NOMO-1 treated with DMSO at 0.1 percent for 48 hours (cell line): ENCODE results near the gene SLCO1A2.

ENCODE experiments used
- DNase-seq: peaks from one replicate; lab custom pipeline; 2025; ENCODE audit not compliant: unreplicated experiment; lab: John Stamatoyannopoulos, UW

The SLCO1A2 gene

GRCh38 chr12:21220266-21220665 is 114.5 kb downstream of the SLCO1A2 start:
- no peak for DNase-seq

- no peak for DNase-seq
These were observed 115.5 kb downstream of the SLCO1A2 start for GRCh38 chr12:21219206-21219605.
